Cardiac fibroblast (primary cell): ENCODE data around the gene FXYD6.
A peak's percentile ranks its signal among the peaks of the same experiment; 100 is the strongest.
"Not testable (repeated sequence)": the region's sequence is repeated elsewhere in the genome, so short reads cannot be mapped to it uniquely, and the experiment has no call there.

Source experiments
- DNase-seq, 2 donors: peaks; one replicate each; pipeline versions ENCODE4 v3.0.0 to v3.0.0-alpha.2; 2010; ENCODE audit warnings: low read depth in 2 of 2
- H3K4me3 ChIP-seq, 2 donors: replicated peaks in 1 of 2; 1 replicate in 1 of 2; 2 replicates in 1 of 2; pipeline ENCODE4 v1.5.1; 2011; ENCODE audit warnings: low read depth in 2 of 2, low read length in 2 of 2, mild to moderate bottlenecking in 2 of 2, moderate library complexity in 1 of 2
- TF ChIP-seq, protein P1 (sequence below): IDR thresholded peaks from one replicate; pipeline ENCODE4 v1.5.1; 2011; ENCODE audit warnings: low read depth, mild to moderate bottlenecking, low read length, inconsistent platforms

FXYD6 gene

DNA sequence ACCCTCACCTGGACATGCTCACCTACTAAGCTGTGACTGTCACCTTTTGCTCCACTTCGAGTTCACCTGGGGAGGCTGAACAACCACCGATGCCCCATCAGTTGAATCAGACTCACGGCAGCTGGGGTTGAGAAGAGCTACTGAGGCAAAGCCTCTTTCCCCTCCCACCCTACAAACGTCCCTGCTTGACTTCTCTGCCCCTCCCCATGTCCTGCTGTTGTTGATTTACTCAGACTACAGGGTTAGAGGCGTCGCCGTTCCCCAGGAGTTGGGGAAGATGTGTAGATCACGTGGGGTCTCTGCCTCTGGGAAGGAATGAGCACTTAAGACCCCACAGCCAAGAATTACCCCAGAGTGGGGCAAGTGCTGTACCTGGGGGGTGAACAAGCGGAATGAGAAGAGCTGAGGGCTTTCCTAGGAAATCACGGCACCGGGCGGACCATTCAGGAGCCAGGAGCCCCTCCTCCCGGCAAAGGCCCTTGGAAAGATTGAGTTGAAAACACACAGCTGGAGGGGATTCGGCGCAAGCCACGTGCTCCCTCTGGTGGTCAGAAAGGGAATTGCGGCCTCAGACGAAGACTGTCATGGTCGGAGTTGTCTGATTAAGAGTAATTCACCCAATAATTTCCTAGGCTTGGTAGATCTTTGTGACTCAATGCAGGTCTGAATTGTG, 59.0 kb downstream of the FXYD6 start:
- TF ChIP-seq, protein P1, sequence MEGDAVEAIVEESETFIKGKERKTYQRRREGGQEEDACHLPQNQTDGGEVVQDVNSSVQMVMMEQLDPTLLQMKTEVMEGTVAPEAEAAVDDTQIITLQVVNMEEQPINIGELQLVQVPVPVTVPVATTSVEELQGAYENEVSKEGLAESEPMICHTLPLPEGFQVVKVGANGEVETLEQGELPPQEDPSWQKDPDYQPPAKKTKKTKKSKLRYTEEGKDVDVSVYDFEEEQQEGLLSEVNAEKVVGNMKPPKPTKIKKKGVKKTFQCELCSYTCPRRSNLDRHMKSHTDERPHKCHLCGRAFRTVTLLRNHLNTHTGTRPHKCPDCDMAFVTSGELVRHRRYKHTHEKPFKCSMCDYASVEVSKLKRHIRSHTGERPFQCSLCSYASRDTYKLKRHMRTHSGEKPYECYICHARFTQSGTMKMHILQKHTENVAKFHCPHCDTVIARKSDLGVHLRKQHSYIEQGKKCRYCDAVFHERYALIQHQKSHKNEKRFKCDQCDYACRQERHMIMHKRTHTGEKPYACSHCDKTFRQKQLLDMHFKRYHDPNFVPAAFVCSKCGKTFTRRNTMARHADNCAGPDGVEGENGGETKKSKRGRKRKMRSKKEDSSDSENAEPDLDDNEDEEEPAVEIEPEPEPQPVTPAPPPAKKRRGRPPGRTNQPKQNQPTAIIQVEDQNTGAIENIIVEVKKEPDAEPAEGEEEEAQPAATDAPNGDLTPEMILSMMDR: peak; percentile 99
- peak; percentile 80 to 81 for DNase-seq
- no peak overlapping the region for H3K4me3 ChIP-seq

DNA sequence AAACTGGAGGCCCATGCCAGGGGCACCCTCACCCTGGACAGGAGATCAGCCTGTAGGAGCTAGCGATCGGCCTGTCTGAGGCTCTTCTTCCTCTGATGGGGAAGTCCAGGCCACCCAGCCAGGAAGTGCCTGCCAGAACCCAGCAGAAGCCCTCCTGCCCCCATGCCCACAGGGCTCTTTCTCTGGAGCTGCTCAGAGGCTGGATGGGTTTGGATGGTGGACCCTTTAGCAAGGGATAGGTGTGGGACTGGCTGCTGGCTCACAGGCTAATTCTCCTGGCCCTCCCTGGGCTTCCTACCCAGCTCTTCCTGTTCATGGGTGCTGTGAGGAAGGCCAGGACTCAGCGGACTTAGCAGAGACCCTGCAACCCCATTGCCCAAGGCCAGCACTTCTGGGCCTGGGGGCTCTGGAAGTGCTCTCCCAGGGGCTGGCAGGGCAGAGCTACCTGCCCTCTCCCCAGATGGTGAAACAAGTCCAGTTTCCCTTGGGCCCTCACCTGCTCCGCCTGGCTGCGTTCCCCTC, 59.6 kb downstream of the FXYD6 start:
- no peak overlapping the region for H3K4me3 ChIP-seq
- DNase-seq: no peak
- TF ChIP-seq, protein P1: no peak

DNA sequence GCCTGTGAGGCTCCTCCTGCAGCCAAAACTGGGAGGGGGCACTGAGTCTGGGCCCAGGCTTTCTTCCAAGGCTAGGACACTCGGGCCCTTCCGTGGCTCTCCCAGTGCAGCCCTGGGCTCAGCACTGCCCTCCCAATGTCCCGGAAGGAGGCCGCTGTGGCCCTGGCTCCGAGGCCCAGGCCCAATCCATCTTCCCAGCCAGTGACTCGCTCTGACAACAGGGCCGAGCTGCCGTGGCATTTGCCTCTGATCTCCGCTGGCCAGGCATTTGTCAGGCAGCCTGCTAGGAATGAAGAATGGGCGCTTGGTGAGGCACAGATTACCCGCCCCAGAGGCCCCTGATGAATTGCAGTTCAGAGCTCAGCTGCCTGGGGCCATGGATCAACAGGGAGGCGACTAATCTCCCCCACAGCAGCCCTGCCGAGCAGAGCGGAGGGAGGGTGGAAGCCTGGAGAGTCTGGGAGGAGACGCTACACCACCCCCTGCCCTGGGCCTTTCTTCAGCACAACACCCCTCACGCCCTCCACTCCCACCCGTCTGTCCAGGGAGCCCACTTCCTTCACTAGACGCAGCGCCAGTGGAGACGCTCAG, 60.2 kb downstream of the FXYD6 start:
- no peak overlapping the region for H3K4me3 ChIP-seq
- DNase-seq: peak; percentile 46 to 48
- TF ChIP-seq, protein P1: no peak

DNA sequence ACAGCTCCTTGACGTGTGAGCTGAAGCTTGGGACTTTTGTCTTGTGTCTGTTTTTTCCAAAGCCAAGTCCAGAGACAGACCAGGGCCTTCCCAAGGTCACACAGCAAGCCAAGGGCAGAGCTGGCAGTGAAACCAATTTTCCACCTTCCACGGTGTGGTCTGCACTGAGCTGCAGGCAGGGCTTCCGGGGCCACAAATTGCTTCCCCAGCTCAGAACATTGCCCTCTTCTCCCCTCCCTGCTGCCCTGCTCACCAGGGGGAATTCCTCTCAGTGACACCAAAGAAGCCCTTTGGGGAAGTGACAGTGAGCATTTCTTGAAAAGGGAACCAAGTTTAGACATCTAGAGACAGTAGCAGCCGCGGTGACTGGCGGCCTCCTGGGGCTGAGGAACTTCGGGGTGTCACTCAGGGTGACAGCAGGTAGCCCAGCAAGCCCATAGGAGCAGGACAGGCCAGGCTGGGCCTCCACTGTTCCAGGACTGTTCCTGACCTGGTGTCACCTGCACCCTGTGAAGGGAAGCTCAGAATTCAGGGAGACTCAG, 61.1 kb downstream of the FXYD6 start:
- no peak for DNase-seq
- TF ChIP-seq, protein P1: no peak
- no peak overlapping the region for H3K4me3 ChIP-seq

DNA sequence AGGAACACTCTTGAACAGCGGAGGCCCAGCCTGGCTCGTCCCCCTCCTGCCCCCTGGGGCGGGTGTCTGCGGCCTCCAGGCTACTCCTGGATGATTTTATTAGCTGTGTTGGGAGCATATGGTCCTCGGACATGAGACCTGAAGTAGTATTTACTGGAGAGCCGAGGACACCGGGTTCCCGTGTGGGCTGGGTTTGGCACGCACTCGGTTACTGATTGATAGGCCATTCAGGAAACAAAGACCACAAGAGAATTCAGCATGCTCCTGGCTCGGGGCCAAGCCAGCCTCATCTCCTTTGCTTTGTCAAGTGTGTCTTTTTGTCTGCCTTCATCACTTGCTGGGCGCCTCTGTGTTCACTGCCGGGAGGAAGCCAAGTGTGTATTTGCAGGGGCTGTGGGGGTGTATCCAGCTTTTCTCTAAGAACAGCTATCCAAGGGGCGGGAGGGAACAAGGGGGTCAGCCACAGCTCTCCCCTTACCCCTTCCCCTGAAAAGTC, 61.6 kb downstream of the FXYD6 start:
- DNase-seq: no peak
- TF ChIP-seq, protein P1: no peak
- no peak overlapping the region for H3K4me3 ChIP-seq

DNA sequence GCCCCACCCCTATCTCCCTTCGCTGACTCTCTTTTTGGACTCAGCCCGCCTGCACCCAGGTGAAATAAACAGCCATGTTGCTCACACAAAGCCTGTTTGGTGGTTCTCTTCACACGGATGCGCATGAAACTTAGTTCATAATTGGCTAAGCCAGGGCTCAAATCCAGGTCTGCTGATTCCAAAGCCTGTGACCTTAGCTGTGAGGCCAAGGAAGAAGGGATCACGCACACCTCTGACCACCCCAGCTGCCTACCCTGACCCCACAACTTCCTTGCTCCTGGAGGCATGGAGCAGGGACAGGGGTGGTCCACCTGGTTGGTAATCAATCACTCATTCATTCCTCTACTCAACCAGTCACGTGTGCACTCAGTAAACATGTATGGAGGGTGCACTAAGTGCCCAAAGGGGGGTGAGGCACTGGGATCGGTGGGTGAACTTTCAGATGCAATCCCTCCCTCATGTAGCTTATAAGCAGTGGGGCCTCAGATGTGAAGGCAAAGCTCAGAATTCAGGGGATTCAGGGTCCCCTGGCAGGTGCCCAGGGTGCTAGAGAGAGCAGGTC, 62.2 kb downstream of the FXYD6 start:
- H3K4me3 ChIP-seq: no peak overlapping the region

DNA sequence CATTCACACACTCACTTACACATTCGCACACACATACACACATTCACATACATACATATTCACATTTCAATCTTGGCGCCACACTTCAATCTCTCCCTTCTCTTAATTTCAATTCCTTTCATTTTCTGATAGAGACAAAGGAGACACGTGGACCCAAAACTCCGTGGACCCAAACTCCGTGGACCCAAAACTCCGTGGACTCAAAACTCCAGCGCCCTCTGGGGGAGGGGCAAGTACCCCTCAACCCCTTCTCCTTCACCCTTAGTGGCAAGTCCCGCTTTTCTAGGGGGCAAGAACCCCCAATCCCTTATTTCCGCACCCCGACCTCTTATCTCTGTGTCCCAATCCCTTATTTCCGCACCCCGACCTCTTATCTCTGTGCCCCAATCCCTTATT, 66.4 kb downstream of the FXYD6 start:
- DNase-seq, H3K4me3 ChIP-seq: not testable (repeated sequence)

More for the DNA sequence above, 62.2 kb downstream of the FXYD6 start:
- TF ChIP-seq, protein P1: no peak
- DNase-seq: no peak
